AG09319 (cell line): ENCODE data around the gene AKR7A2.

Source experiments
- DNase-seq: peaks from one replicate; pipeline ENCODE4 v3.0.0-alpha.2; 2010; ENCODE audit warnings: low read depth; ENCODE audit errors: extremely low read depth
- TF ChIP-seq, protein P1 (sequence below): IDR thresholded peaks from 2 replicates; pipeline ENCODE4 v1.5.1; 2011; ENCODE audit warnings: low read depth, mild to moderate bottlenecking, inconsistent platforms, low read length, moderate library complexity

AKR7A2 gene

DNA sequence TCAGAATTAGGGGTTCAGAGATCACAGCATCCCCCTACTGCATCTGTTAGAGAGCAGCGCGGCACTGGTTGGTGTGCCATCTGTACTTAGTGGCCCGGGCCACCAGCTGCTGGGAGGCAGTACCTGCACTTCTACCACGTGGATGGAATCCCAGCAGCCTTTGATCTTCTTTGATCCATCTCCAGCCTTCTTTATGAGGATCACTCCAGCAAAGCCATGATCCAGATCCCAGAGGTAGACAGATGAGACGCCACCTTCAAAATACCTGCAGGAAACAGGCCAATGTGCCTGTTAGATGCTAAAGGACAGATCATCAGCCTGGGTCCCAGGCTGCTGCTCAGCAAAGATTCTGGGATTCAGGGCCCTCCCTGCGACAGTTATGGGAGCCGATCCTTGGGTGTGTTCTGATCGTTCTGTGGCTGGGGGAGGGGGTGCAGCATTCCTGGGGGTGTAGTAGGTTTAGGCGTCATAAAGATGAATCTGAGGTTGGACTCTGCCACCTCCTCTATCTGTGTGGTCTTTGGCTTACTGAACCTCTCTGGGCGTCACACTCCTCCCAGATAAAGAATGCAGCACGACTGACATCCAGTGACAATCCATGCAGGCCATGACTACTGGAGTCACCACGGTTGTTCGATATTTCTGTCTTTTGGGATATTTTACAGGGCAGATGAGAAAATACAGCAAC, 45.5 kb upstream of the AKR7A2 start:
- TF ChIP-seq, protein P1, sequence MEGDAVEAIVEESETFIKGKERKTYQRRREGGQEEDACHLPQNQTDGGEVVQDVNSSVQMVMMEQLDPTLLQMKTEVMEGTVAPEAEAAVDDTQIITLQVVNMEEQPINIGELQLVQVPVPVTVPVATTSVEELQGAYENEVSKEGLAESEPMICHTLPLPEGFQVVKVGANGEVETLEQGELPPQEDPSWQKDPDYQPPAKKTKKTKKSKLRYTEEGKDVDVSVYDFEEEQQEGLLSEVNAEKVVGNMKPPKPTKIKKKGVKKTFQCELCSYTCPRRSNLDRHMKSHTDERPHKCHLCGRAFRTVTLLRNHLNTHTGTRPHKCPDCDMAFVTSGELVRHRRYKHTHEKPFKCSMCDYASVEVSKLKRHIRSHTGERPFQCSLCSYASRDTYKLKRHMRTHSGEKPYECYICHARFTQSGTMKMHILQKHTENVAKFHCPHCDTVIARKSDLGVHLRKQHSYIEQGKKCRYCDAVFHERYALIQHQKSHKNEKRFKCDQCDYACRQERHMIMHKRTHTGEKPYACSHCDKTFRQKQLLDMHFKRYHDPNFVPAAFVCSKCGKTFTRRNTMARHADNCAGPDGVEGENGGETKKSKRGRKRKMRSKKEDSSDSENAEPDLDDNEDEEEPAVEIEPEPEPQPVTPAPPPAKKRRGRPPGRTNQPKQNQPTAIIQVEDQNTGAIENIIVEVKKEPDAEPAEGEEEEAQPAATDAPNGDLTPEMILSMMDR, result no peak
- DNase-seq, result no peak

DNA sequence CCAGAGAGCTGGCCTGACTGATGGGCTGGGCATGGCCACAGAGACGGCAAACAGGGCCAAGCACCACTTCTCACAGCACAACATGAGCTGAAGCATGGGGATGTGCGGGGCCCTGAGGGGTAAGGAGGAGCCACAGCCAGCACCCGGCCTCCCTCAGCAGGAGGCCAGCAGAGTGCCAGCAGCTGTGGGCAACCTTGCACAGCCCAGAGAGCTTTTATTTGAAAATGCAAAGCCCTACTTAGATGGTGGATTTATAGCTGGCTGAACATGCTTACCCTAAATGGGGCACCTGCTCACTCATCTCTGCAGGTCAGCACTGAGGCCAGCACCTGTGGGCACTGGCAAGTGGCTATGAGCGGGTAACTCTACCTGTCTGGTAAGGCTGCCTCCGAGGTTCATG, 44.3 kb upstream of the AKR7A2 start:
- DNase-seq, result no peak
- TF ChIP-seq, protein P1, result no peak

DNA sequence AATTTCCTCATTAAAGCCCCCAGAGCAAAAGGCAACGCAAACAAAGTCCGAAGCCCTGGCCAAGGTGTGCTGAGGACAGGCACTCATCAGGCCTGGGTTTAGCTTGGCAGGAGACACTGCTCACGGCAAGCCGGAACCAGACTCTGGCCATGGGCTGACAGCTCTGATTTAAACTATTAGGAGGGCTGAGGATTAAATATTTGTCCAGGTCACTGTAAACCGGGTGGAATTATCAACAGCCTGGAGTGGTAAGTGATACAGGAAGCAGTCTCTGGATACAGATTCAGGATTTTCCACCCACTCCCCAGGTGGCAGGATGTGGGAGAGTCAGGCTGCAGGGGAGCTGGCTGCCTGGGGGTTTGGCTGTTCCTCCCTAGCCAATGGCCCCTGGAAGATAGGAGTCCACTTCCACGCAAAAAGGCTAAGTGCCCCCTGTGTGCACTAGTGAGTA, 42.6 kb upstream of the AKR7A2 start:
- DNase-seq, result no peak
- TF ChIP-seq, protein P1, result no peak

DNA sequence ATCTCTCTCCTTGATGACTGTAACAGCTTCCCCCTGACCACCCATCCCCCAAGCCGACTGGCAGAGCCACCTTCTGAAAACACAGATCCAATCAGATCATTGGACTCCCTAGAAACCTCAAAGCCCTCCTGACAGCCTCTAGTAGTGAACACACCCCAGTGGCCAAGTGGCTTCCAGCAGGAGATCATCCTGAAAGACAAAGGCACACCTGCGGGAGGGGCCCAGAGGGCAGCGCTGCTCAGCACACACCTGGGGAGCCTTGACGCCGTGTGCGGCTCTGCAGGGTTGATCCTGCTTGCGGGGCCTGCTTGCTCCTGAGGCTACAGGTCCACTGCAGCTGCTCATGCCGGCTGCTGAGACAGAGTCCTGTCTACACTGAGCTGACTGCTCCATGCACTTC, 41.7 kb upstream of the AKR7A2 start:
- DNase-seq, result no peak
- TF ChIP-seq, protein P1, result no peak

DNA sequence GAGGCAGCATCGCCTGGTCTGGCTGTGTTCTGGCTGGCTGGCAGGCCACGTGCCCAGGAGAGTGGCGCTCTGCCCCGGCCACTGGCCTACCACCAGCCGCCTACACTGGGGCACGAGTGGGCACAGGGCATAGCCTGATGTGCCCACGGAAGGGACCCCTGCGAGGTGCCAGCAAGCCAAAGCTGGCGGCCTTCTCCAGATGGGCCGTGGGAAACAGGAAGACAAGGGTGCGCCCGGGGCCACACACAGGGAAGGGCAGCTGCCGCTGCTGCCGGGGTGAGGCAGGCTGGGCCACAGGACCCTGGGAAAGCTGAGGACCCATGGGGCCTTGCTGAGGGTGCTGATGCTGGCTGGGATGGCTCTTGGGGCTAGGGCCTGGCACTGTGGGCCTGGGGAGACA, 40.9 kb upstream of the AKR7A2 start:
- TF ChIP-seq, protein P1, result no peak

DNA sequence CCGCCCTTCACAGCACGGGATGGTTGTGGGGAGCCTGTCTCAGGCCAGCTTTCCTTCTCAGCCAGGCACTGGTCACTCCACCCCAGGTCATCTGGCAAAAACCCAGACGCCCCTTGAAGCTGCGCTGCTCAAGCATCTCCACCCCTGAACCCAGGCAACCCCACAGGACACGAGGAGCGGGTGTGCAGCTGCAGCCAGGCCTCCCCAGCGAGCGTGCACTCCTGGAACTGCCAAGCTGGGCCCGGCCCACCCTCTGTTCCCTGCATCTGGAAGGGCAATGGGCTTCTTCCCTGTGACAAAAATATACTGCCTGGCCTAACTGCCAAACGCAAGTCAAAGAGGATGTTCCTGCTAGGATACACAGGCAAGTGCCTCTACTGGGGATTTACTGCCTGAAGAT, 39.9 kb upstream of the AKR7A2 start:
- DNase-seq, result no peak
- TF ChIP-seq, protein P1, result no peak

More for the DNA sequence above, 40.9 kb upstream of the AKR7A2 start:
- DNase-seq, result no peak

DNA sequence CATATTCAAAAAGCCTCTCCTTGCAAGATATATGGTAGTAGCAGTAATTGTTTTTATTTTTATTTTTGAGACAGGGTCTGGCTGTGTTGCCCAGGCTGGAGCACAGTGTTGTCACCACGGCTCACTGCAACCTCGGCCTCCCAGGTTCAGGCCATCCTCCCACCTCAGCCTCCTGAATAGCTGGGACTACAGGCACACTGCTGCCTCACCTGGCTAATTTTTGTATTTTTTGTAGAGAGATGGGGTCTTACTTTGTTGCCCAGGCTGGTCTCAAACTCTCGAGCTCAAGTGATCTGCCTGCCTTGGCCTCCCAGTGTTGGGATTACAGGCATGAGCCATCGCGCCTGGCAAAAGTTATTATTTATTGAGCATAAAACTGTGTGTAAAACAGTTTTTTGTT, 38.6 kb upstream of the AKR7A2 start:
- no peak for DNase-seq
- TF ChIP-seq, protein P1, result no peak
